Hepatocyte (in vitro differentiated cells): ENCODE results near the gene IDH2. TPM values are rescaled to one million over a fixed set of nuclear protein-coding genes. Genes with fewer than 3 reads are reported as not detected.

Source experiments
- DNase-seq: peaks from one replicate; pipeline ENCODE4 v3.0.0-alpha.2; 2016; ENCODE audit warnings: low spot score
- H2AFZ ChIP-seq: fragments of 200-600 bp; sonication (generic); 2 replicates; pipeline ENCODE4 v1.6.0; 2016; ENCODE audit warnings: antibody characterized with exemption, mild to moderate bottlenecking
- H3K27ac ChIP-seq: fragments of 200-600 bp; sonication (generic); 2 replicates; pipeline ENCODE4 v1.5.1; 2016; ENCODE audit warnings: mild to moderate bottlenecking
- H3K27me3 ChIP-seq: fragments of 200-600 bp; sonication (generic); 2 replicates; pipeline ENCODE4 v1.6.1; 2016
- H3K36me3 ChIP-seq: fragments of 200-600 bp; sonication (generic); replicated peaks from 2 replicates; pipeline ENCODE4 v1.5.1; 2016; ENCODE audit warnings: low read depth; ENCODE audit not compliant: insufficient read depth
- H3K4me1 ChIP-seq: fragments of 200-600 bp; sonication (generic); 2 replicates; pipeline ENCODE4 v1.5.1; 2016; ENCODE audit warnings: mild to moderate bottlenecking, moderate library complexity; ENCODE audit not compliant: insufficient read depth
- H3K4me2 ChIP-seq: fragments of 200-600 bp; sonication (generic); 2 replicates; pipeline ENCODE4 v1.6.0; 2016
- H3K4me3 ChIP-seq: fragments of 200-600 bp; sonication (generic); 2 replicates; pipeline ENCODE4 v1.5.1; 2016; ENCODE audit warnings: mild to moderate bottlenecking
- H3K79me2 ChIP-seq: fragments of 200-600 bp; sonication (generic); 2 replicates; pipeline ENCODE4 v1.6.0; 2017; ENCODE audit warnings: mild to moderate bottlenecking
- H3K9me2 ChIP-seq: fragments of 200-600 bp; sonication (generic); replicated peaks from 2 replicates; pipeline ENCODE4 v1.6.0; 2017; ENCODE audit warnings: mild to moderate bottlenecking; ENCODE audit not compliant: insufficient read depth
- H3K9me3 ChIP-seq: fragments of 200-600 bp; sonication (generic); 2 replicates; pipeline ENCODE4 v1.5.1; 2016; ENCODE audit warnings: low read depth, mild to moderate bottlenecking
- H4K20me1 ChIP-seq: fragments of 200-600 bp; sonication (generic); 2 replicates; pipeline ENCODE4 v1.6.0; 2016; ENCODE audit warnings: mild to moderate bottlenecking; ENCODE audit not compliant: insufficient read depth, poor library complexity, severe bottlenecking
- EZH2 ChIP-seq: fragments of 200-600 bp; sonication (generic); IDR thresholded peaks from 2 replicates; pipeline ENCODE4 v1.6.1; 2016; ENCODE audit warnings: antibody characterized with exemption, mild to moderate bottlenecking, borderline replicate concordance
- EZH2phosphoT487 ChIP-seq: fragments of 200-600 bp; sonication (generic); IDR thresholded peaks from one replicate; pipeline ENCODE4 v1.6.1; 2018; ENCODE audit warnings: antibody characterized with exemption, mild to moderate bottlenecking, low read depth, moderate library complexity; ENCODE audit not compliant: unreplicated experiment, severe bottlenecking
- WGBS: methylation state at CpG from one replicate; pipeline ENCODE4 v1.1.6; 2016; ENCODE audit warnings: low lambda C conversion rate; ENCODE audit errors: missing lambda C conversion rate; 5-methylcytosine and 5-hydroxymethylcytosine counted together
- polyA plus RNA-seq: library from polyadenylated mRNA; unstranded; fragments of >200 nt; fragmentation: Nextera tagmentation; extraction: Ambion mirVana; gene quantifications from 2 replicates; pipeline ENCODE4 v1.2.1, GENCODE V29; 2016
- total RNA-seq: library from RNA; depleted of rRNA; stranded (reverse); fragments of >200 nt; gene quantifications from 2 replicates; pipeline ENCODE4 v1.2.3, GENCODE V29; 2014
- TF ChIP-seq, protein P1 (sequence below): fragments of 200-600 bp; sonication (generic); IDR thresholded peaks from 2 replicates; pipeline ENCODE4 v1.5.1; 2016; ENCODE audit warnings: antibody characterized with exemption, mild to moderate bottlenecking; ENCODE audit not compliant: poor library complexity

The IDH2 gene
- total and polyA plus RNA-seq, 2 experiments from 2014 or later = 163 to 327 TPM

DNA sequence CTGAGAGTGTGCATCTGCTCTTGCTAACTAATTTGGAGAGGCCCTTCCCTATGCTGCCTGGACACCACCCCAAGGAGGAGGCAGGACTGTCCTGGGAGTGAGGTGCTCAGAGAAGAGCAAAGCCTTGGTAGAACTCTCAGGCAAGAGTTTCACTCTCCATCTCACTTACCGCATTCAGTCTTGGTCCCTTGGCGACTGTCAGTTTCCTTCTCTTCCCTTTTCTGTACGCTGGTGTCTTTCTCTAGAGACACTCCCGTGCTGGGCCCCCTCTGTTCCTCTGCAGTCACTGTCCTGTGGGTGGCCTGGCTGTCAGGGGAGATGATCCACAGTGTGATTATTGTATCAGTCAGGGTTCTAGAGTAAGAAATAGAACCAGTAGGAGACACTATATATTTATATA, 44.0 kb downstream of the IDH2 start:
- Histone ChIP-seq H3K4me2 (no peak overlapping the region), H3K4me1 (peaks cover 35% of the 10 kb centered on the region), H2AFZ (no peak overlapping the region), H3K9me3 (no peaks in the 10 kb centered on the region), H3K36me3 (no peaks in the 10 kb centered on the region), H3K9me2 (no peaks in the 10 kb centered on the region), H4K20me1 (no peaks in the 10 kb centered on the region), H3K79me2 (peaks cover 66% of the 10 kb centered on the region), H3K27ac (no peak overlapping the region), H3K4me3 (no peak overlapping the region), H3K27me3 (no peaks in the 10 kb centered on the region)
- 96% methylated on average over 4 of the region's 4 CpGs for WGBS
- no peak for DNase-seq
- no peak for TF ChIP-seq EZH2phosphoT487
- TF ChIP-seq EZH2 = no peak
- TF ChIP-seq, protein P1, sequence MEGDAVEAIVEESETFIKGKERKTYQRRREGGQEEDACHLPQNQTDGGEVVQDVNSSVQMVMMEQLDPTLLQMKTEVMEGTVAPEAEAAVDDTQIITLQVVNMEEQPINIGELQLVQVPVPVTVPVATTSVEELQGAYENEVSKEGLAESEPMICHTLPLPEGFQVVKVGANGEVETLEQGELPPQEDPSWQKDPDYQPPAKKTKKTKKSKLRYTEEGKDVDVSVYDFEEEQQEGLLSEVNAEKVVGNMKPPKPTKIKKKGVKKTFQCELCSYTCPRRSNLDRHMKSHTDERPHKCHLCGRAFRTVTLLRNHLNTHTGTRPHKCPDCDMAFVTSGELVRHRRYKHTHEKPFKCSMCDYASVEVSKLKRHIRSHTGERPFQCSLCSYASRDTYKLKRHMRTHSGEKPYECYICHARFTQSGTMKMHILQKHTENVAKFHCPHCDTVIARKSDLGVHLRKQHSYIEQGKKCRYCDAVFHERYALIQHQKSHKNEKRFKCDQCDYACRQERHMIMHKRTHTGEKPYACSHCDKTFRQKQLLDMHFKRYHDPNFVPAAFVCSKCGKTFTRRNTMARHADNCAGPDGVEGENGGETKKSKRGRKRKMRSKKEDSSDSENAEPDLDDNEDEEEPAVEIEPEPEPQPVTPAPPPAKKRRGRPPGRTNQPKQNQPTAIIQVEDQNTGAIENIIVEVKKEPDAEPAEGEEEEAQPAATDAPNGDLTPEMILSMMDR = no peak

DNA sequence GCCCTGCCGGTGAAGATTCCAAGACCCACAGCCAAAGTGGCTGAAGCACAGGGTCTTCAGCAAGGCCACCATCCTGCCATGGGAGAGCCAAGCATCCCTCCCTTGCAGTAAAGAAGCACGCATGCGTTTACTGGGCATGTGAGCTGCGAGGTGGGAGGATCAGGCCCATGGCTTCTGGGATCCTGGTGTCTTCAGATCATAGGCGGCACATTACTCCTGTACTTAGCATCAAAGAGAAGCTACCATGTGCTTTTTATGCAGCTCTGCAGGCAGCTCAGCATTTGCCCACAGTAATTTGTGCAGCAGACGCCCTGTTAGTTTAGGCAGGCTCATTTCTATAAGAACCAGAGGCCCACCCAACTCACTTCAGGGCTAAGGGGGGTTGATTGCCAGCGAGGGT, 45.7 kb downstream of the IDH2 start:
- Histone ChIP-seq H3K27ac (no peak overlapping the region), H3K9me3 (no peaks in the 10 kb centered on the region), H3K36me3 (no peaks in the 10 kb centered on the region), H4K20me1 (no peaks in the 10 kb centered on the region), H3K4me1 (peaks cover 26% of the 10 kb centered on the region), H3K9me2 (no peaks in the 10 kb centered on the region), H3K27me3 (no peaks in the 10 kb centered on the region), H2AFZ (no peak overlapping the region), H3K4me2 (no peak overlapping the region), H3K79me2 (peaks cover 76% of the 10 kb centered on the region), H3K4me3 (no peak overlapping the region)
- TF ChIP-seq EZH2phosphoT487 (no peak), EZH2 (no peak)
- TF ChIP-seq, protein P1 = no peak
- DNase-seq = no peak
- WGBS = 93% methylated on average over 7 of the region's 7 CpGs

DNA sequence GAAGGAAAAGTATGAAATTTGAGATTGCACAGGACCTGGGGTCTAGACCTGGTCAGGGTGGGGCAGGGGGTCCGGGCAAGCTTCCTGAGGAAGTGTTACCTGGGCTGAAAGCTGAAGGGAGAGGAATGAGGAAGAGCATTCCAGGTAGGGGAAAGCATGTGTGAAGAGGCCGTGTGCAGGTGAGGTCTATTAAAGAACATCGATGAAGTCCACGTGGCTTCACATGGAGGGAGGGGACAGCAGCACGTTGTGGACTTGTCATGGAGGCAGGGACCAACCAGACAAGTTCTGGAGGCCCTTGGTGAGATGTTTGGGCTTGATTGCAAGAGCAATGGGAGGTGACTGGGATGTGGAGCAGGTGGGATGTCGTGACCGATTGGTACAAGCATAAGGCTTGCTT, 47.1 kb downstream of the IDH2 start:
- Histone ChIP-seq H3K36me3 (no peaks in the 10 kb centered on the region), H2AFZ (no peak overlapping the region), H3K4me2 (no peak overlapping the region), H3K4me1 (peaks cover 25% of the 10 kb centered on the region), H3K79me2 (peaks cover 74% of the 10 kb centered on the region), H3K27me3 (no peaks in the 10 kb centered on the region), H3K9me2 (no peaks in the 10 kb centered on the region), H3K9me3 (no peaks in the 10 kb centered on the region), H3K4me3 (no peak overlapping the region), H3K27ac (peak overlapping the region; percentile 14), H4K20me1 (no peaks in the 10 kb centered on the region)
- TF ChIP-seq EZH2 (no peak), EZH2phosphoT487 (no peak)
- TF ChIP-seq, protein P1 = no peak
- no peak for DNase-seq
- WGBS = 89% methylated on average over 7 of the region's 7 CpGs
